ENCODE measurements around the gene PPP1R9B. TPM values are rescaled to one million over a fixed set of nuclear protein-coding genes. Genes with fewer than 3 reads are reported as not detected.

PPP1R9B gene
- total and polyA plus RNA-seq, 2 of the 8 experiments (the other 6 are each of a cell fraction or from before 2014, with no cell fraction given), result 5.2 to 13.1 TPM

- TF ChIP-seq, protein P1, sequence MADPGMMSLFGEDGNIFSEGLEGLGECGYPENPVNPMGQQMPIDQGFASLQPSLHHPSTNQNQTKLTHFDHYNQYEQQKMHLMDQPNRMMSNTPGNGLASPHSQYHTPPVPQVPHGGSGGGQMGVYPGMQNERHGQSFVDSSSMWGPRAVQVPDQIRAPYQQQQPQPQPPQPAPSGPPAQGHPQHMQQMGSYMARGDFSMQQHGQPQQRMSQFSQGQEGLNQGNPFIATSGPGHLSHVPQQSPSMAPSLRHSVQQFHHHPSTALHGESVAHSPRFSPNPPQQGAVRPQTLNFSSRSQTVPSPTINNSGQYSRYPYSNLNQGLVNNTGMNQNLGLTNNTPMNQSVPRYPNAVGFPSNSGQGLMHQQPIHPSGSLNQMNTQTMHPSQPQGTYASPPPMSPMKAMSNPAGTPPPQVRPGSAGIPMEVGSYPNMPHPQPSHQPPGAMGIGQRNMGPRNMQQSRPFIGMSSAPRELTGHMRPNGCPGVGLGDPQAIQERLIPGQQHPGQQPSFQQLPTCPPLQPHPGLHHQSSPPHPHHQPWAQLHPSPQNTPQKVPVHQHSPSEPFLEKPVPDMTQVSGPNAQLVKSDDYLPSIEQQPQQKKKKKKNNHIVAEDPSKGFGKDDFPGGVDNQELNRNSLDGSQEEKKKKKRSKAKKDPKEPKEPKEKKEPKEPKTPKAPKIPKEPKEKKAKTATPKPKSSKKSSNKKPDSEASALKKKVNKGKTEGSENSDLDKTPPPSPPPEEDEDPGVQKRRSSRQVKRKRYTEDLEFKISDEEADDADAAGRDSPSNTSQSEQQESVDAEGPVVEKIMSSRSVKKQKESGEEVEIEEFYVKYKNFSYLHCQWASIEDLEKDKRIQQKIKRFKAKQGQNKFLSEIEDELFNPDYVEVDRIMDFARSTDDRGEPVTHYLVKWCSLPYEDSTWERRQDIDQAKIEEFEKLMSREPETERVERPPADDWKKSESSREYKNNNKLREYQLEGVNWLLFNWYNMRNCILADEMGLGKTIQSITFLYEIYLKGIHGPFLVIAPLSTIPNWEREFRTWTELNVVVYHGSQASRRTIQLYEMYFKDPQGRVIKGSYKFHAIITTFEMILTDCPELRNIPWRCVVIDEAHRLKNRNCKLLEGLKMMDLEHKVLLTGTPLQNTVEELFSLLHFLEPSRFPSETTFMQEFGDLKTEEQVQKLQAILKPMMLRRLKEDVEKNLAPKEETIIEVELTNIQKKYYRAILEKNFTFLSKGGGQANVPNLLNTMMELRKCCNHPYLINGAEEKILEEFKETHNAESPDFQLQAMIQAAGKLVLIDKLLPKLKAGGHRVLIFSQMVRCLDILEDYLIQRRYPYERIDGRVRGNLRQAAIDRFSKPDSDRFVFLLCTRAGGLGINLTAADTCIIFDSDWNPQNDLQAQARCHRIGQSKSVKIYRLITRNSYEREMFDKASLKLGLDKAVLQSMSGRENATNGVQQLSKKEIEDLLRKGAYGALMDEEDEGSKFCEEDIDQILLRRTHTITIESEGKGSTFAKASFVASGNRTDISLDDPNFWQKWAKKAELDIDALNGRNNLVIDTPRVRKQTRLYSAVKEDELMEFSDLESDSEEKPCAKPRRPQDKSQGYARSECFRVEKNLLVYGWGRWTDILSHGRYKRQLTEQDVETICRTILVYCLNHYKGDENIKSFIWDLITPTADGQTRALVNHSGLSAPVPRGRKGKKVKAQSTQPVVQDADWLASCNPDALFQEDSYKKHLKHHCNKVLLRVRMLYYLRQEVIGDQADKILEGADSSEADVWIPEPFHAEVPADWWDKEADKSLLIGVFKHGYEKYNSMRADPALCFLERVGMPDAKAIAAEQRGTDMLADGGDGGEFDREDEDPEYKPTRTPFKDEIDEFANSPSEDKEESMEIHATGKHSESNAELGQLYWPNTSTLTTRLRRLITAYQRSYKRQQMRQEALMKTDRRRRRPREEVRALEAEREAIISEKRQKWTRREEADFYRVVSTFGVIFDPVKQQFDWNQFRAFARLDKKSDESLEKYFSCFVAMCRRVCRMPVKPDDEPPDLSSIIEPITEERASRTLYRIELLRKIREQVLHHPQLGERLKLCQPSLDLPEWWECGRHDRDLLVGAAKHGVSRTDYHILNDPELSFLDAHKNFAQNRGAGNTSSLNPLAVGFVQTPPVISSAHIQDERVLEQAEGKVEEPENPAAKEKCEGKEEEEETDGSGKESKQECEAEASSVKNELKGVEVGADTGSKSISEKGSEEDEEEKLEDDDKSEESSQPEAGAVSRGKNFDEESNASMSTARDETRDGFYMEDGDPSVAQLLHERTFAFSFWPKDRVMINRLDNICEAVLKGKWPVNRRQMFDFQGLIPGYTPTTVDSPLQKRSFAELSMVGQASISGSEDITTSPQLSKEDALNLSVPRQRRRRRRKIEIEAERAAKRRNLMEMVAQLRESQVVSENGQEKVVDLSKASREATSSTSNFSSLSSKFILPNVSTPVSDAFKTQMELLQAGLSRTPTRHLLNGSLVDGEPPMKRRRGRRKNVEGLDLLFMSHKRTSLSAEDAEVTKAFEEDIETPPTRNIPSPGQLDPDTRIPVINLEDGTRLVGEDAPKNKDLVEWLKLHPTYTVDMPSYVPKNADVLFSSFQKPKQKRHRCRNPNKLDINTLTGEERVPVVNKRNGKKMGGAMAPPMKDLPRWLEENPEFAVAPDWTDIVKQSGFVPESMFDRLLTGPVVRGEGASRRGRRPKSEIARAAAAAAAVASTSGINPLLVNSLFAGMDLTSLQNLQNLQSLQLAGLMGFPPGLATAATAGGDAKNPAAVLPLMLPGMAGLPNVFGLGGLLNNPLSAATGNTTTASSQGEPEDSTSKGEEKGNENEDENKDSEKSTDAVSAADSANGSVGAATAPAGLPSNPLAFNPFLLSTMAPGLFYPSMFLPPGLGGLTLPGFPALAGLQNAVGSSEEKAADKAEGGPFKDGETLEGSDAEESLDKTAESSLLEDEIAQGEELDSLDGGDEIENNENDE (IDR thresholded peaks at IDR 0.05; ENCODE audit: insufficient replicate concordance, low read length), result no peak
- TF ChIP-seq RBBP5 (IDR thresholded peaks at IDR 0.05; ENCODE audit: borderline replicate concordance, low read depth, low read length), result no peak
- TF ChIP-seq JUND (IDR thresholded peaks at IDR 0.05; ENCODE audit: low read length), result no peak
- no peak for TF ChIP-seq SP2 (IDR thresholded peaks at IDR 0.05; ENCODE audit: low read length)
- no peak for TF ChIP-seq BRCA1 (IDR thresholded peaks at IDR 0.05; ENCODE audit: low read depth, low read length)
- TF ChIP-seq GABPA (IDR thresholded peaks at IDR 0.05; ENCODE audit: borderline replicate concordance, insufficient read depth, low read length), result no peak
- TF ChIP-seq RNF2 (IDR thresholded peaks at IDR 0.05; ENCODE audit: borderline replicate concordance, low read depth, low read length, missing control alignments, poor library complexity, severe bottlenecking), result no peak
These were observed 46.3 kb upstream of the PPP1R9B start (continued) for GRCh38 chr17:50196826-50197225.
